Measurements from ENCODE around the gene CKS1B. TPM values are rescaled to one million over a fixed set of nuclear protein-coding genes. Genes with fewer than 3 reads are reported as not detected.

The CKS1B gene
- total RNA-seq = 31.7 TPM

DNA sequence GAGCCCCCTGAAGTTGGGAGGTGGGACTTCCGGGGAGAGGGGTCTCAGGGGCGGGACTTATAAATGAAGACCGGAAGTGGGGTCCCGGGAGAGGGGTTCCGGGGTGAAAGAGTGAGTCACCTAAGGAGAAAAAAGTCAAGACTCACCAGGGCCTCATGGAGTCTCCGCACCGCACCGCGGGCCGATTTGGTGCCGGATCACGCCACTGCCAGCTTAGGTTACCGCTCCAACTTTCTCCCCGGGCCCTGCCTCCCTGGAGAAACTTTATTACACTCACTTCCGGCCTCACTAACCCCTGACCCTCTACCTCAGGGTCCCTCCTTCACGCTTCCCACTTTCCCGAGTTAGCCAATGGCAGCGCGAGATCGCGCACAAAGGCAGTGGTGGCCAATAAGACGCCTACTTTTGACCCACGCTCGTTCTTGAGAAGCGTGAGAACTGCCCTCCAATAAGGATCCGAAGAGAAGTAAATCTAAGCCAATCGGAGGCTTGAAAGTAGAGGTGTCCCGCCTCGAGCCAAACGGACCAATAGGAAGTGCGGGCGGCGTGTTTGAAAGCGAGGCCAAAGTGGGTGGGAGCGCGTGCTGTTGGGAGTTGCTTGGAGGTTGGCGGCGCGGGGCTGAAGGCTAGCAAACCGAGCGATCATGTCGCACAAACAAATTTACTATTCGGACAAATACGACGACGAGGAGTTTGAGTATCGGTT, at the start of gene CKS1B:
Gene CKS1B, plus strand, starts transcription at position 580 of the 706 bp plus-strand sequence. Its CDS starts 65 bp downstream, at position 645.
- DNase-seq (ENCODE audit: low spot score) (peak; percentile 98), ATAC-seq (peak; percentile 90)
- intact Hi-C loops (cut with DNase I) = no loop called here

DNA sequence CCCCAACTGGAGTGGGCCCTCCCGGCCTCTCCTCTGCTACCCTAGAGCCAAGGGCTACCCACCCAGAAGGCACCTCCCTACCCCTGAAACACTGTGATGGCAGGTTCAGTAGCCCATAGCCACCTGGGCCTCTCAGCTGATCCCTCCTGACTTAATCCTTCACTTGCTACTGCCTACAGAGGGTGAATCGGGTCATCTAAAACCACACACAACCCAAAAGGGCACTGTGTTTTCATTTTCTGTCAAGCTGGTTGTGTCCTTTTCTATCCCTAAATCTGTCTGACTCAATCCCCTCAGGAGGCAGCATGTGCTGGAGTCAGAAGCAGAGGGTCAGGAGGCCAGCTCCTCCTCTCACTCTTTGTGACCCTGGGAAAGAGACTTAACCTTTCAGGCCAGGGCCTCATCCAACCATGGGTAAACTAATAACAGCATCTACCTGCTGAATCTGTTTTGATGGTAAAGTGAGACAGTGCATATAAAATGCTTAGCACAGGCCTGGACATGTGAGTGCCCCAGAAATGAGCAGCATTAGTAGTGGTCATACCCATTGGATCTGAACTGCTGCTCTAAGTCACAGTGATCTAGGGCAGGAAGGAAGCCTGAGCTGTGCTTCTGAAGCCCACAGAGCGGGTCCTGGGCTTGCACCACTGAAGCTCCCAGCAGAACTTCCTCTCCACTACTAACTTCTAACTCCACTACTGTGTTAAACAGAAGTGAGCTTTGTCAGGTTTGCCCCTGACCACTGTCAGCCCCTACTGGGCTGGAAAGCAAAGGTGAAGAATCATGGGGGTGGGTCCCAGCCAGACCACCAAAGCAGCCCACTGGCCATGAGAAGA, 48.9 kb upstream of the CKS1B start:
- DNase-seq (ENCODE audit: low spot score) (no peak), ATAC-seq (no peak)
- intact Hi-C loops (cut with DNase I) = no loop called here

DNA sequence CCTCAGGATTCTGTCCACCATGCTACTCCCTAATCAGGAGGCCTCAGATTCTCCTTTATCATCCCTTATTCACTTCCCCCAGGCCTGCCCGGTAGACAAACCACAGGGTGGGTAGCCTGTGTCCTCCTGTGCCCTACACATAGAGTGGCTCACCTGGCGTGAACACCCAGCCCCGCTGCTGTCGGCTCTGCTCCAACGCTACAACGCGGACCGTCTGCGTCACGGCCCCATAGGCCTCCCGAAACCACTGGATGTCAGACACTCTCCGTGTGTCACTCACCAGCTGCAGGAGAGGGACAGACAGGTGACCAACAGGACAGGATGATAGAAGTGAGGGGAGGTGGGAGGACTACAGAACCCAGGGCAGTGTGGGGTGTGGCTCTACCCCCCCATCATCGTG, 48.3 kb upstream of the CKS1B start:
- DNase-seq (ENCODE audit: low spot score) (no peak), ATAC-seq (no peak)
- intact Hi-C loops (cut with DNase I) = no loop called here

DNA sequence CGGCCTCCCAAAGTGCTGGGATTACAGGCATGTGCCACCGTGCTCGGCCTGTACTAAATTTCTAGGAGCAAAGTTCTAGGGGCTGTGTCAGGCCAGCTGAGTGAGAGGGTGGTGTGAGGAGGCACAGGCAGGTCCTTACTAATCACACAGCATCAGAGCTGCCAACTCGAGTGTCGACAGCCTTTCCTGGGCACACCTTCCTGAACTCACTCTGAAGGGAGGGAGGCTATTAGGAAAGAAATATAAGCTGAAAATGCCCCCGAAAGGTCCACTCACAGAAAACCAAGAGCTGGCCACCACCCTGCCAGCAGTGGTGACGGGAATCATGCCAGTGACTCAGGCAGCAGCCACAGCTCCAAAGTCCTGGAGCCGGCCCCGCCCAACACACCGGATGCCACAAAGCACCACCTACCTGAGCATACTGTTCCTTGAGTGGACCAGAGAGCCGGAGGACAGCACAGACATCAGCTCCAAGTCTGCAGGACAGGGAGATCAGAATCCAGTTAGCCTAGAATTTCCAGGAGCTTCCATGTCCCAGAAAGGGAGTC, 42.5 kb upstream of the CKS1B start:
- no peak for ATAC-seq

DNA sequence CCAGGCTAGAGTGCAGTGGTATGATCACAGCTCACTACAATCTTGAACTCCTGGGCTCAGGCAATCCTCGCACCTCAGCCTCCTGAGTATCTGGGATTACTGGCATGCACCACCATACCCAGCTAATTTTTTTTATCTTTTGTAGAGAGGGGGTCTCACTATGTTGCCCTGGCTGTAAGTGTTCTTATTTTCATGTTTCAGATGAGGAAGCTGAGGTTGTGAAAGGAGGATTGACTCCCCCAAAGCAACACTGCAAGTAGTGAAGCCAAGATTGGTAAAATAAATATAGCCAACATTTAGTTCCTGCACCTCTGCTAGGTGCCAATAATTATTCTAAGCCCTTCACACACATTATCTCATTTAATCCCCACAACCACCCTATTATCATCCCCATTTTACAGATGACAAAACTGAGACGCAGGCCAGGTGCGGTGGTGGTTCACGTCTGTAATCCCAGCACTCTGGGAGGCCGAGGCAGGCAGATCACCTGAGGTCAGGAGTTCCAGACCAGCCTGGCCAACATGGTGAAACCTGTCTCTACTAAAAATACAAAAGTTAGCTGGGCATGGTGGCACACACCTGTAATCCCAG, 40.0 kb upstream of the CKS1B start:
- intact Hi-C loops (cut with DNase I) = no loop called here
- DNase-seq (ENCODE audit: low spot score) = no peak
- ATAC-seq = no peak

More for the DNA sequence above, 42.5 kb upstream of the CKS1B start:
- DNase-seq (ENCODE audit: low spot score) = no peak
- intact Hi-C loops (cut with DNase I) = no loop called here

DNA sequence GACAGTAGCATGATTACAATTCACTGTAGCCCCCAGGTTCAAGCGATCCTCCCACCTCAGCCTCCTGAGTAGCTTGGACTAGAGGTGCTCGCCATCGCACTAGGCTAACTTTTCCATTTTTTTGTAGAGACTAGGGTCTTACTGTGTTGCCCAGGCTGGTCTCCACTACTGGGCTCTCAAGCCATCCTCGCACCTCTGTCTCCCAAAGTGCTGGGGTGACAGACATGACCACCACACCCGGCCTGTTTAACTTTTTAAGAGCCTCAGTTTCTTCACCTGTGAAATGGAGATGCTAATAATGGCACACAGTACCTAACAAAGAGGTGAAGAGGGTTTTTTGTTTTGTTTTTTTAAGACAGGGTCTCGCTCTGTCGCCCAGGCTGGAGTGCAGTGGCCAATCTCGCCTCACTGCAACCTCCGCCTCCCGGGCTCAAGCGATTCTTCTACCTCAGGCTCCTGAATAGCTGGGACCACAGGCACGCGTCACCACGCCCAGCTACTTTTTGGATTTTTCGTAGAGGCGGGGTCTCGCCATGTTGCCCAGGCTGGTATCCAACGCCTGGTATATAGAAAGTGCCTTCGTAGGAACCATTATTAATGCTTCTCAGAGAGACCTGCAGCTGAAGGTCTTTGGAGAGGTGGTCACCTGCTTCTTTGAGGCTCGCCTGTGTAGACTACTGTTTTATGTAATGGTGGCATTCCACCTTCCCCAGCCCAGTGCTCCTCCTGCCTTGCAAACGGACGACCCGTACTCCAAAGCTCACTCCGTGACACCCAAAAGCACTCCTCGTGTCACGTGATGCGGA, 38.5 kb upstream of the CKS1B start:
- intact Hi-C loops (cut with DNase I) = no loop called here
- no peak for ATAC-seq
- DNase-seq (ENCODE audit: low spot score) = no peak

DNA sequence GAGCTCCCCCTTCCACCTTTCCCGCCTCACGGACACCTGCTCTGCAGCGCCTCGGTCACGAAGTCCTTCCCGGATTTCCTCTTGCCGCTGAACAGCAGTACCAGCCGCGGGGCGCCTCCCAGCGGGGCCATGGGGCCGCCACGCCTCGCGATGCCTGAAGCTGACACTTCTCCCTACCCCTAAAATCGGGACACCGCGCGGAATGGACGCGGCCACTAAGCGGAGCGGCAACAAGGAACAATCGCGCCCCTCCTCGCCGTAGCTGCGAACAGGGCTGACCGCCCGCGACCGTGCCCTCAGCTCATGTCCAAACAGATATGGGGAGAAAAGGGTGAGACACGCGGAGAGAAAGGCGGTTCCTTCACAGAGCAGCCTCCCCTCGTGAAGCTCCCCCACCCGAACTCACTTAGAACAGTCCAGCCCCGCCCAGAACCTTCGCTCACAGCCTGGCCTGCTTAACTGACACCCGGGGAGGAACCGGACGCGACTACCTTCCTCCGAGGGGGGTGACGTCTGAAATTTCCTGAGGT, 37.9 kb upstream of the CKS1B start, which contains the start of gene PMVK:
Gene PMVK, minus strand, starts transcription at position 165 of the 530 bp plus-strand sequence. Its CDS starts 34 bp downstream, at position 131.
- intact Hi-C loops (cut with DNase I) = no loop called here
- DNase-seq (ENCODE audit: low spot score) (peak; percentile 96), ATAC-seq (peak; percentile 97)

DNA sequence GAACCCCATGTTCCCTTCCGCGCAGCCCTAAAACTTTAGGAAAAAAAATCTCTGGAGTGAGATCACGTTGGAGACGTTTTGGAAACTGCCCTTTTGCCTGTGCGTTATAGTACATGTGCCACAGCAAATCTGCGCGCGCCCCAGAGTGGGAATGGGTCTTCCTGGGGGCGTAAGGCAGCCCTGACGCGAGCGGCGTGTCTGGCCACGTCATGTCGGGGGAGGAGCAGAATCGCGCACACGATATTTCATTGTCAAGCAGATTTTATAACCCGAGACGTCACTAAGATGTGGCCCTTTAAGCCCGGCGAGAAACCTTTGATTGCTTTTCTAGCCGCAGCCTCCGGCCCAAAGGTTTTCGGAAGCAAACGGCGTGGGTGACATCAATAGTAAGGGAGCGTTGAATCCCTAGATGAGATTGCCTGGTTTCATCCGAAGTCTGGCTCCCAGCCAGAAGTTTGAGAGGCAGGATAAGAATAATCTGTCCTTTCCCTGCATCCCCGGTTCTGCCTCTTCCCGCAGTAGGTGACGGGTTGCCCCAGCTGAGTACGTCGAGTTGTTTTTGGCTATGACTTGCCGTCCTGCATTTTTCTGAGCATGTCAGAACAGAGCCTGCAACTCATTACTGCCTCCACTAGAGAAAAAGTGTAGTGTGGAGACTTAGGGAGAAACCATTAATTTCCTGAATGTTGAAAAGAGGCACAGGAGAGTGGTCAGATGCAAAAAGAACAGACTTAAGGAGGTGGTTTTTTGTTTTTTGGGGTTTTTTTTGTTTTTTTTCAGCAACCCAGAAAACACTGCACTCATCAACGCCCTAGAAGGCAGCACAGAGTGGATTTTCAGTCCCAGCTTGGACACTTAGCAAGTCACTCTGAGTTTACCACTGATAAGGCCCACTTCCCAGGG, 37.1 kb upstream of the CKS1B start:
- ATAC-seq (peak; percentile 95), DNase-seq (ENCODE audit: low spot score) (peak; percentile 95)
- intact Hi-C loops (cut with DNase I) = no loop called here

DNA sequence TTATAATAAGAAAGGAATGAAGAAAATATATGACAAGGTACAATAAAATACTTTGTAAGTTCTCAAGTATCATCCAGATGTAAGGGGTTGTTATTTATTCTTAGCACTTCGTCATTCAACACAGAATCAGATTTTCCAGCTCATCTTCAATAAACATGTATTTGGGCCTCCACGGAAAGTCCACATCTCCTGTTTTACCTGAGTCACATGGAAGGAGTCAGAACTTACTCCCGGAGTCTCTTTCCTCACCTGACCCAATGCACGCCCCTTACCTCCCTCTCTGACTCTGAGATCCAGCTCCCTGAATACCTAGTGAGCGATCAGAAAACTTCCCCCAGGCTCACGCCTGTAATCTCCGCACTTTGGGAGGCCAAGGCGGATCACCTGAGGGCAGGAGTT, 36.5 kb upstream of the CKS1B start:
- DNase-seq (ENCODE audit: low spot score) = no peak
- ATAC-seq = no peak
- intact Hi-C loops (cut with DNase I) = no loop called here

DNA sequence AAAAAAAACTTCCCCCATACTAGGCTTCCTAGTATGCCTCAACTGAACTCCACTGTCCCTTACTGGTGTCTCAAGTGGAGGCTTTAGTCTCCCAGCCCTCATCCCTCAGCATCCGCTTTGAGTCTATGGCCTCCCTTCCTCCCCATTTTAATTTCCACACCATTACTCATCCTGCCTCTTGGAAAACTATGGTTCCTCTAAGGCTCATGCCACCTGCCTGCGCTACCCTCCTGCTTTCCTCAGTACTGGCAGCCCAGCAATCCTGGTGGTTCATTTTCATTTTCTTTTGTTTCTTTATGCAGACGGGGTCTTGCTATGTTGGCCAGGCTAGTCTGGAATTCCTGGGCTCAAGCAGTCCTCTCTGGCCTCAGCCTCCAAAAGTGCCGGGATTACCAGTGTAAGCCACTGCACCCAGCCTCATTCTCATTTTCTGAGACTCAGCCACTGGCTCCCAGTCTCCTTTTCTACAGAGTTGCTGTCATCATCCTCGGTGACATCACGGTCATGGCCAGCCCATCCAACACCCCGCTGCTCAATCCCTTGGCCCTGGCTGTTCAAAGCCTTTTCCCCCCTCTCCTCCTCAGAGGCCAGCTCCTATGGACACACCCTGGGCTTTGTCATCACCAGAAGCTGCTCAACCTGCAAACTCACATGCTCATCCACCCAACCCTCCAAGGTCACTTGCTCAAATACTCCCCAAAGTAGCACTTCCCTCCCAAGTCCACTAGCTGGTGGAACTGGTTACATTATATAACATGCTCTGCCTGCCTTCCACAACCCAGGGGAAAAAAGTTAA, 35.7 kb upstream of the CKS1B start:
- intact Hi-C loops (cut with DNase I) = no loop called here
- ATAC-seq (no peak), DNase-seq (ENCODE audit: low spot score) (no peak)

DNA sequence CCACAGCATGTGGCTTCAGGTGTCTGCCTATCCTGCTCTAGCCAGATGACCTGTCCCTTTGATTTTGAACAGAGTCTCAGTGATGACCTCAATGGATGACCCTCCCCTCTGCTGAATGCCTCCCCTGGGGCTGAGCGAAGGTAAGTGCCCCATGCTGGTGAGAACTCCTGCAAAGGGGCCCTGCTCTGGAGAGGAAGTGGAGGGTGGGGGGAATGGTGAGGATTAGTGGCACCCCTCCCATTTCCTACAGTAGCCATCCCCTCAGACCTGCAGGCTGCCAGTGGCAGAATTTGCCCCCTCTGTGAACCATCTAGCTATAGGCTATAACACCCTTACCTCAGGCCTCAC, 34.3 kb upstream of the CKS1B start:
- ATAC-seq = no peak
- intact Hi-C loops (cut with DNase I) = no loop called here
- DNase-seq (ENCODE audit: low spot score) = no peak

DNA sequence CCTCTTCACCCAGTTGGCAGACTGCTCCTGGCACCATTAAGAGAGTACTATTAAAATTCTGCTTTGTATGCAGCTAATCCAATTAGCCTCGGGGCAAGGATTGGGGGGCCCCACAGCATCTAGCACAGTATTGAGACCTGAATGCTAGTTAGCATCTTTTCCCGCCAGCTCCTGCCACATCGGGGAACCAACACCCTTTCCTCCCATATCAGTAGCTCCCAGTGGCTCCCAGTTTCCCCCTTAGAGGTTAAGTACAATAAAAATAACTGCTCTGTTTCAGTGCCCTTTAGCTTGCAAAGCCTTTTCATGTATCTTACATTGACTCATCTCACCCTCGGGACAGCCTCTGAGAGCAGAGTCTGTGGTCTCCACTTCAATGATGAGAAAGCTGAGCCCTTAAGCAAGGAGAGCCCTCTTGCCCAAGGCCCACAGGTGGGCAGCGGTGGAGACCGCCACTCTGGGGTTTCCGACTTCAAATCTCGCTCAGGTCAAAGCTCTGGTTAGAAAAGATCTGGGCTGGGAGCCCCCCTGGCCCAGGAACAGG, 33.8 kb upstream of the CKS1B start:
- ATAC-seq = no peak
- DNase-seq (ENCODE audit: low spot score) = no peak
- intact Hi-C loops (cut with DNase I) = no loop called here

DNA sequence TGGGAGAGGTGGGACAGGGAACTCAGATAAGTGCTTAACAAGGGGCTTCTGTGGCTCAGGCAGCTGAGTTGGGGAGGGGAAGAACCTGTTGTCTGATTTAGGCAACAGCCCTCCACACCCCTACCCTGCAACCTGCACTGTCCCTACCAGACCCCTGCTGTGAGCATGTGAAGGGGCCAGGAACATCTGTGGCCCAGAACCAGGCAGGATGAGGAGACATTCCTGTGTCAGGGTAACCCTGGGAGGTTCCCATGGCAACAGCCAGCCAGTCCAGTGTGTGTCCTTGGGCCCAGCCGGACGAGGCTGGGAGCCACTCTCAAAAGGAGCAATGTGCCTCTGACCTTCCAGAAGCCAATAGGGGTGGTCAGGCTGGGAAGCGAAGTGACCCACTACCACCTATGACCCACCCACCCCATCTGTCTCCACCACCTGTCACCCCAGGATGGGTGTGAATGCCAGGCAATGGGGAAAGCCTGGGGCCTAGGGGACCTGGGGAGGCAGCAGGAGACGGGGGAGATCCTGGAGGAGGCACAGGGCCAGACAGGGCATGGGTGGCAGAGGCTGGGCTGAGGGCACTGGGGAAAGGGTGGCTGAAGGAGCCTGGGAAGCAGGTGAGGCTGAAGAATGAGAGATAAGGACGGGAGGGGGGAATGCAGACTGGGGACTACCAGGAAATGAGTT, 33.0 kb upstream of the CKS1B start:
- no peak for ATAC-seq
- no peak for DNase-seq (ENCODE audit: low spot score)
- intact Hi-C loops (cut with DNase I) = no loop called here

DNA sequence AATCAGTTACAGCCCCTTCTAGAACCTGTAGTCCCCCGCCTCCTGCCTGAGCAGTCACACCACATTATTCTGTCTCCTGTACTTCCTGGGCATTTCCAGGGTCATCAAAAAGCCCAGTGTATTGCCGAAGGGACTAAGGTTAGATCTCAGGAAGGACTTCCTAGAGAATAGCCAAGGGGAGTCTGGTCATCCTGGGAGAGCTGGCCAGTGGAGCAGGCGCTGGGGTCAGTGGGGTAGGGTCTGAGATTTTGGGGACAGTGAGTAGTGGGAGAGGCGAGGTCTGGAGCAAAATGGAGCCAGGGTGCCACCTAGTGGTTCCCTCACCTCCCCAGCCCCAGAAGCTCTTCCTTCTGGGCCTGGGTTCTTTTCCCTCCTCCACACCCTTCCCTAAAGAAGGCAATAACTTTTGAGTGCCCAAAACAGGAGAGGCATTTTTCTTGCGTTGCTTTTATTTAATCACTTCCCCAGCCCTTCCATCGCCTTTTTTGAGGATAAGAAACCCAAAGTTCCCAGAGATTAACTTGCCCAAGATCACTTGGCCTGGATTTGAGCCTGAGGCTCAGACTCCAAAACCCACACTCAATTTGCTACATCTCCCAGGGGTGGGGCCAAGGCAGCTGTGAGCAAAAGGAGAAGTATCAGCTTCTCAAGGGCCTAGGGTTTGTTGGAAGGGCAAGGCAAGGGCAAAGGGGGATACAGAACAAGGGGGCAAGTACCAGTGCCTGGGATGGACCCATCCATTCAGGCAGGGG, 30.7 kb upstream of the CKS1B start:
- intact Hi-C loops (cut with DNase I) = no loop called here
- DNase-seq (ENCODE audit: low spot score) (no peak), ATAC-seq (peak; percentile 58)

DNA sequence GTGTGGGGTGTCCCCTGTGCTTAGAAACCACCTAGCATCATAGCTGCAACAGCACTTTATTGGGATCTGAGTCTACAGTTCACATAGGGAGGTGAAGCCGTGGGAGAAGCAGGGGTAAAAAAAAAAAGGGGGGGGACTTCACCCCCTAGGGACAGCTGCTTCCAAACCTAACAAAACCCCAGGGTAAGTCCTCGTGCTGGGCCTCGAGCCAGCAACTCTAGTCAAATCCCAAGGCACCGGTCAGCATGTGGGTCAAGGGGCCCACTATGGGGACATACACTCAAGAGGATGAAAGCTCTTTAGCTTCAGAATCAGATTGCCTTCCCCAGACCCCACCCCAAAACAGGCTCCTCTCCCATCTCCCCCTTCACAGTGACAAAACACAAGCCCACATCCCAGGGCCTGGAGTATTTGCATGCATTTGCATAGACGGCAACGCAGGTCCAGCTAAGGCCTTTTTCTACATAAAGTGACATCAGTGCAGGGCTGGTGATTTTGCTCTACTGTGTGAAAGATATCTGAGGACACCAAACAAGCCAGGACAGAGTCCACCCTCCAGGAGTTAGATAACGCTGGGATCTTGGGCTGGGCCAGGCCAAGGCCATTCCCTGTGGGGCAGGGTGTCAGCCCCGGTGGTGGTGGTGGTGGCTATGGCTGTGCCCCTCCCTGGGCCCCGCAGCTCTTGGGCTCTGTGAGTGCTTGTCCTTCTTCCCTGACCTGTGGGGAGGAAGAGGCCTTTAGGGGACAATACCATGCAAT, 29.9 kb upstream of the CKS1B start:
- ATAC-seq (no peak), DNase-seq (ENCODE audit: low spot score) (no peak)
- intact Hi-C loops (cut with DNase I) = no loop called here
